ENCODE measurements around the gene CCDC12. TPM values are rescaled to one million over a fixed set of nuclear protein-coding genes. Genes with fewer than 3 reads are reported as not detected.
A peak's percentile ranks its signal among the peaks of the same experiment; 100 is the strongest.

CCDC12 gene
- total RNA-seq, 1 experiment from 2014 or later: 47.3 TPM

- peaks cover 73% of the 10 kb centered on the region for H3K4me1 Mint-ChIP-seq (ENCODE audit: low read depth, unreplicated experiment)
- intact Hi-C loops (cut with micrococcal nuclease; ENCODE audit: unreplicated experiment): no loop called here
- TF ChIP-seq CTCF (IDR thresholded peaks at IDR 0.05; ENCODE audit: unreplicated experiment): no peak
- no peak for DNase-seq
- no peaks in the 10 kb centered on the region for H3K9me3 Mint-ChIP-seq (ENCODE audit: low read depth, unreplicated experiment)
- H3K27ac Mint-ChIP-seq (ENCODE audit: unreplicated experiment): peak overlapping the region; percentile 52
- CTCF ChIA-PET: no interaction called here
- BruUV-seq (replicated peaks): no TSS peak
- H3K36me3 Mint-ChIP-seq (ENCODE audit: insufficient read depth, unreplicated experiment): peaks cover 44% of the 10 kb centered on the region
- H3K27me3 Mint-ChIP-seq (ENCODE audit: unreplicated experiment): no peaks in the 10 kb centered on the region
- H3K4me3 Mint-ChIP-seq (ENCODE audit: low read depth, unreplicated experiment): no peak overlapping the region
Measured at GRCh38 chr3:46950177-46950576, 26.4 kb downstream of the CCDC12 start.

DNA sequence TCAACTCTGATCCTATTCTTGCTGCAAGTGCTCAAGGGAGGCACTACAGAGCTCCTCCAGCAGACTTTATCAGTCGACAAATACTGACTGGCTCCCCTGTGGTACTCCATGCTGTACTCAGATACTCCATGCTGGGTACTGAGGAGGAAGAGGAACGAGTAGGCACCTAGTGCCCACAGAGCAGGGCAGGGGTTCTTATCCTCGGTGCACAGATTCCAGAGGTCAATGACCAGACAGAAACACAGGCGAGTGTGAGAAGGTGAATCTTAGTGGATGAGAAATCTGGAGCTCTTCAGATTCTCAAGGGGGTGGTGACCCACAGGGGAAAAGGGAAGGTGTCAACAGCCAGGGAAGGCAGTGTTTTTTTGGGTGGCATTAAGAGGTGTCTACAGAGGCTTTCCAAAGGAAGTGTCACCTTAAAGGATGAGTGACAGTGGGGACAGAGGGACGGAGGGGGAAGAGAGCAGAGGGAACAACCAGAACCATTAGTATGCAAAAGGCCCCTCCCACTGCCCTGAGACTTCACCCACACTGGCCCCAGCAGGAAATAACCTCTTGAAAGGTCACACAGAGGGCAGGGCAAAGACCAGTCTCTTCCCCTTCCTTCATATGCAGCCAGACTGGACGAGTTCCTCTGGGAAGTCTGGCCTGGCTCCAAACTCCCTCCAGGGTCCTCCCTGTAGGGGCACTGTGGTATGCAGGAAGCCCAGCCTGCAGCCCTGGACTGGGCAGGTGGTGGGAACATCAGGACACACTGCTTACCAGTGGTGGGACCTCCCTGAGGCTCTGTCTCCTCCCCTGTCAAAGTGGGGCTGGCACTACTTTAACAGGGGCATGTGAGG lies 27.5 kb downstream of the CCDC12 start:
- CTCF ChIA-PET: interaction anchor here (1.4 to 1.9 kb wide), 2 partner anchors 18 to 30 kb away, joined by 3 to 5 read pairs; partner anchors contain the start of gene NBEAL2
- TF ChIP-seq CTCF (IDR thresholded peaks at IDR 0.05; ENCODE audit: unreplicated experiment): no peak
- DNase-seq: peak; percentile 46

DNA sequence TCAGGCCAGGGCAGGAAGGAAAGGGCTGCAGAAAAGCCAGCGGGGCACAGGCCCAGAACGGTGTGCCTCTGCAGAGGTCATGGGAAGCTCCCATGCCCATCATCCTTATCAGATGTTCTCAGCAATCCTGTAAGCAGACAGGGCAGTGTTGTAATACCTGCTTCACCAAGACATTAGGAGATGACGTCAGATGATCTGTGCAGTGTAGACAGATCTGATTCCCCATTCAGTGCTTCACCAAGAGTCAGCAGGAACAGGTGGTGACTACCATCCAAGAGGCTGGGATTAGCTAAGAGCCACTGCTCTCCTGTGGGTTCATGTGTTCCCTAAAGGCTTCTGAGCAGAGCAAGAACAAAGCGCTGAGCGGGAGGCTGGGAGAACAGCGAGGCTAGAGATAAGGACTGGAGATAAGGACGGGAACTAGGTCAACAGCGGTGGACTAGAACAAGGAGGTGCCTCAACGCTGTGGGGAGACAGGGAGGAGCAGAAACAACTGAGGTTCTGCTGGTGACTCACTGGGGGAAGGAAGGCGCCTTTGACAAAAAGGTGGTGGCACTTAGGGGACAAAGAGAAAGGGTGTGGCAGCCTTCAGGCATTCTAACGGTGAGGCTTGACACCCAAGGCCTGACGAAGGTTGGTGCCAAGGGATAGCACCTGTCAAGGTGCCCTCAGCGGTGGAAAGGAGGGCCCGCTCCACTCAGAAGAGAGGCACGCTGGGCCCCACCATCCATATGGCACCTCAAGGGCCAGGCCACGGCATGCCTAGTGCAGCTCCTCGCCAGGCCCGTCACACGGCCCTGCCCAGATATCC lies 28.4 kb downstream of the CCDC12 start:
- peak overlapping the region; percentile 97 for H3K27ac Mint-ChIP-seq (ENCODE audit: unreplicated experiment)
- peaks cover 75% of the 10 kb centered on the region for H3K4me1 Mint-ChIP-seq (ENCODE audit: low read depth, unreplicated experiment)
- no peak for TF ChIP-seq CTCF (IDR thresholded peaks at IDR 0.05; ENCODE audit: unreplicated experiment)
- intact Hi-C loops (cut with micrococcal nuclease; ENCODE audit: unreplicated experiment): no loop called here
- no peaks in the 10 kb centered on the region for H3K9me3 Mint-ChIP-seq (ENCODE audit: low read depth, unreplicated experiment)
- H3K36me3 Mint-ChIP-seq (ENCODE audit: insufficient read depth, unreplicated experiment): peaks cover 59% of the 10 kb centered on the region
- peak; percentile 84 for DNase-seq
- CTCF ChIA-PET: interaction anchor here (1.1 to 2.2 kb wide), 5 partner anchors 13 to 39 kb away, joined by 3 to 7 read pairs (median 6); partner anchors contain the start of genes CCDC12 and NBEAL2
- TSS peak; percentile 55 for BruUV-seq (replicated peaks)
- H3K4me3 Mint-ChIP-seq (ENCODE audit: low read depth, unreplicated experiment): peak overlapping the region; percentile 31
- H3K27me3 Mint-ChIP-seq (ENCODE audit: unreplicated experiment): no peaks in the 10 kb centered on the region

More for the DNA sequence above, 27.5 kb downstream of the CCDC12 start:
- BruUV-seq (replicated peaks): no TSS peak
- peak overlapping the region; percentile 97 for H3K27ac Mint-ChIP-seq (ENCODE audit: unreplicated experiment)
- intact Hi-C loops (cut with micrococcal nuclease; ENCODE audit: unreplicated experiment): no loop called here
- H3K4me3 Mint-ChIP-seq (ENCODE audit: low read depth, unreplicated experiment): peak overlapping the region; percentile 31
- peaks cover 55% of the 10 kb centered on the region for H3K36me3 Mint-ChIP-seq (ENCODE audit: insufficient read depth, unreplicated experiment)
- H3K27me3 Mint-ChIP-seq (ENCODE audit: unreplicated experiment): no peaks in the 10 kb centered on the region
- peaks cover 75% of the 10 kb centered on the region for H3K4me1 Mint-ChIP-seq (ENCODE audit: low read depth, unreplicated experiment)
- no peaks in the 10 kb centered on the region for H3K9me3 Mint-ChIP-seq (ENCODE audit: low read depth, unreplicated experiment)

DNA sequence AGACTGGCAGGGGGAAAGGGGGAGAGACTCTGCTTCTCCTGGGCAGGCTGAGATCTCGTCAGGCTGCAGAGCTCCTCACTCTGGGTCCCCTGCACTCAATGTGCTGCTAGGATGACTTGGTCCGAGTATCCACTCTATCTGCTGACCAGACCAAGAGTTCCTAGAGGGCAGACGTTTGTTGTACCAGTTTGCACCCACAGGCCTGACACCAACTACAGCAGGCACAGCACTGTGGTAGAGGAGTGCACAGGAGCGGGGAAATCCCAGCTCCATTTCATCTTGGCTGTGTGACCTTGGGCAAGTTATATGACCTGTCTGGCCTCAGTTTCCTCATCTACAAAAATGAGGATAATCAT lies 29.0 kb downstream of the CCDC12 start:
- peak overlapping the region; percentile 97 for H3K27ac Mint-ChIP-seq (ENCODE audit: unreplicated experiment)
- H3K4me1 Mint-ChIP-seq (ENCODE audit: low read depth, unreplicated experiment): peaks cover 75% of the 10 kb centered on the region
- no TSS peak for BruUV-seq (replicated peaks)
- H3K9me3 Mint-ChIP-seq (ENCODE audit: low read depth, unreplicated experiment): no peaks in the 10 kb centered on the region
- intact Hi-C loops (cut with micrococcal nuclease; ENCODE audit: unreplicated experiment): no loop called here
- CTCF ChIA-PET: interaction anchor here (1.1 to 2.2 kb wide), 4 partner anchors 12 to 38 kb away, joined by 5 to 7 read pairs (median 6); partner anchors contain the start of gene CCDC12
- H3K36me3 Mint-ChIP-seq (ENCODE audit: insufficient read depth, unreplicated experiment): peaks cover 58% of the 10 kb centered on the region
- H3K27me3 Mint-ChIP-seq (ENCODE audit: unreplicated experiment): no peaks in the 10 kb centered on the region
- no peak for DNase-seq
- peak overlapping the region; percentile 31 for H3K4me3 Mint-ChIP-seq (ENCODE audit: low read depth, unreplicated experiment)
- no peak for TF ChIP-seq CTCF (IDR thresholded peaks at IDR 0.05; ENCODE audit: unreplicated experiment)

All from Calu3 (cell line).